ENCODE measurements around the gene C1QL1.

The C1QL1 gene

DNA sequence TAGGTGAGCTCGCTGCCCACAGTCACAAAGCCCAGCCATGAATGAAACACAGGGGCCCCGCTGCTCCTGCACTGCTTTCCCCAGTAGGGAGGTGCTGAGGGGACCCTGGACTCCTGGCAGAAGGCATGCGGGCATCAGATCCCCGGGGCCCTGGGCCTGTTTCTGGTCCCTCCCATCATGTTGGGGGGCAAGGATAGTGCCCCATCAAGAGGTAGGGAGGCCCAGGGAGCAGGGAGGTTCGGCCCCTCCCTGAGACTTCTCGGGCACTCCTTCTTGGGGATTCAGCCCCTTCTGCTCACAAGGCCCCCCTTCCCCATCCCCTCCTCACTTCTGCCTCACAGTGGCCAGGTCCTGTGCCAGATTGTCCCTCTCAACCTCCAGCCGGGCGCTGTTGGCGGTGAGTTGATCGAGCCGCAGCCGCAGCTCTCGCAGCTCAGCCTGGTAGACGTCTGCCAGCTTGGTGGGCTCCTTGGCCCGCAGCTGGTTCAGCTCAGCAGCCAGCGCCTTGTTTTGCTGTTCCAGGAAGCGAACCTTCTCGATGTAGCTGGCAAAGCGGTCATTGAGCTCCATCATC, 53.3 kb downstream of the C1QL1 start:
- H3K4me3 ChIP-seq (ENCODE audit: control insufficient read depth, low read depth, low read length) = no peak overlapping the region
- TF ChIP-seq, protein P1, sequence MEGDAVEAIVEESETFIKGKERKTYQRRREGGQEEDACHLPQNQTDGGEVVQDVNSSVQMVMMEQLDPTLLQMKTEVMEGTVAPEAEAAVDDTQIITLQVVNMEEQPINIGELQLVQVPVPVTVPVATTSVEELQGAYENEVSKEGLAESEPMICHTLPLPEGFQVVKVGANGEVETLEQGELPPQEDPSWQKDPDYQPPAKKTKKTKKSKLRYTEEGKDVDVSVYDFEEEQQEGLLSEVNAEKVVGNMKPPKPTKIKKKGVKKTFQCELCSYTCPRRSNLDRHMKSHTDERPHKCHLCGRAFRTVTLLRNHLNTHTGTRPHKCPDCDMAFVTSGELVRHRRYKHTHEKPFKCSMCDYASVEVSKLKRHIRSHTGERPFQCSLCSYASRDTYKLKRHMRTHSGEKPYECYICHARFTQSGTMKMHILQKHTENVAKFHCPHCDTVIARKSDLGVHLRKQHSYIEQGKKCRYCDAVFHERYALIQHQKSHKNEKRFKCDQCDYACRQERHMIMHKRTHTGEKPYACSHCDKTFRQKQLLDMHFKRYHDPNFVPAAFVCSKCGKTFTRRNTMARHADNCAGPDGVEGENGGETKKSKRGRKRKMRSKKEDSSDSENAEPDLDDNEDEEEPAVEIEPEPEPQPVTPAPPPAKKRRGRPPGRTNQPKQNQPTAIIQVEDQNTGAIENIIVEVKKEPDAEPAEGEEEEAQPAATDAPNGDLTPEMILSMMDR (IDR thresholded peaks at IDR 0.05; ENCODE audit: control insufficient read depth, insufficient read depth, low read depth, low read length, missing control alignments) = no peak
- no peak for DNase-seq (ENCODE audit: low read depth)

- no peak for DNase-seq (ENCODE audit: low read depth)
- TF ChIP-seq, protein P1 (IDR thresholded peaks at IDR 0.05; ENCODE audit: control insufficient read depth, insufficient read depth, low read depth, low read length, missing control alignments) = no peak
- no peak overlapping the region for H3K4me3 ChIP-seq (ENCODE audit: control insufficient read depth, low read depth, low read length)
These were observed 54.0 kb downstream of the C1QL1 start for GRCh38 chr17:44914148-44914547.

- DNase-seq (ENCODE audit: low read depth) = no peak
- TF ChIP-seq, protein P1 (IDR thresholded peaks at IDR 0.05; ENCODE audit: control insufficient read depth, insufficient read depth, low read depth, low read length, missing control alignments) = no peak
- H3K4me3 ChIP-seq (ENCODE audit: control insufficient read depth, low read depth, low read length) = no peak overlapping the region
These were observed 54.4 kb downstream of the C1QL1 start for GRCh38 chr17:44913676-44914075.

GRCh38 chr17:44912763-44913544, 55.1 kb downstream of the C1QL1 start:
- DNase-seq (ENCODE audit: low read depth) = no peak
- H3K4me3 ChIP-seq (ENCODE audit: control insufficient read depth, low read depth, low read length) = no peak overlapping the region
- TF ChIP-seq, protein P1 (IDR thresholded peaks at IDR 0.05; ENCODE audit: control insufficient read depth, insufficient read depth, low read depth, low read length, missing control alignments) = no peak

GRCh38 chr17:44911133-44912001, 56.7 kb downstream of the C1QL1 start:
- TF ChIP-seq, protein P1 (IDR thresholded peaks at IDR 0.05; ENCODE audit: control insufficient read depth, insufficient read depth, low read depth, low read length, missing control alignments) = peak; percentile 51
- DNase-seq (ENCODE audit: low read depth) = no peak
- no peak overlapping the region for H3K4me3 ChIP-seq (ENCODE audit: control insufficient read depth, low read depth, low read length)

DNA sequence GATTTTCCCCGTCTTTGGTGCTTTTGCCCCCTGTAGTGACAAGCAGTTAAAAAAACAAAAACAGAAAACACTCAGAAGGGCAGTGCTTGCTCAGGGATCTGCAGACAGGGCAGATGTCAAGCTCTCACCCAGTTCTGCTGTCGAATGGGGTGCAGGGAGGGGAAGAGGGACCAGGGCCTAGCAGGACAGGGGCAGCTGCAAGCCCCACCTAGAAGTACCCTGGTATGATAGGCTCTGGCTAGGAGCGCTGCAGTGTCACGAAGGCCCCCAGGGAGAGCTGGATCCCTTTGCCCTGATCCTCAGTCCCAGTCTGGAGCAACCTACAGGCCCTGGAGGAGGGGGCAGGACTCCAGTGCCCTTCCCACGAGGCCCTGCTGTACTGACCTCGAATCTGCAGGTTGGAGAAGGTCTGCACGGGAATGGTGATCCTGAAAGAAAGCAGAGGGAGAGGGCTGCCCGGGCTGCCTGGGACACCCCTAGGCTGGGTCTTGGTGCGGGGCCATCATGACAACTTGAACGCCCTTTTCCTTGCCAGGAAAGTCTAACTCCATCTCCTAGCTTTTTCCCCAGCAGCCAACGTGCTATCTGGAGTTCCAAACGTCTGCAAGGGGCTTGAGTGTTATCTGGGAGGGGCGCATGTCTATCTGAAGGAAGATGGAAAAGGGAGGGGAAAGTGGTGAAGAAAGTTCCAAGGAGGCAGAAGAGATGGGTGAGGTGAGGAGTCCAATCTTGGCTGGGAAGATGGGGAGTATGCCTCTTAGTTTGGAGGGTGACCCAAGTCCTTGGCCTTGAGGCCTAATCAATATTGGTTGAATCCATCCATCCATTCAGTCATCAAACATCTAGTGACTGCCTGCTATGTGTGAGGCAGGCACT, 57.6 kb downstream of the C1QL1 start:
- H3K4me3 ChIP-seq (ENCODE audit: control insufficient read depth, low read depth, low read length) = no peak overlapping the region
- no peak for DNase-seq (ENCODE audit: low read depth)
- TF ChIP-seq, protein P1 (IDR thresholded peaks at IDR 0.05; ENCODE audit: control insufficient read depth, insufficient read depth, low read depth, low read length, missing control alignments) = no peak

Data from AG09309 (cell line).